SHP77 treated with DMSO at 0.1 percent for 48 hours (cell line): ENCODE data around the gene RFX1.

ENCODE experiments used
- DNase-seq: peaks from one replicate; lab custom pipeline; 2025; lab: John Stamatoyannopoulos, UW

The RFX1 gene

DNA sequence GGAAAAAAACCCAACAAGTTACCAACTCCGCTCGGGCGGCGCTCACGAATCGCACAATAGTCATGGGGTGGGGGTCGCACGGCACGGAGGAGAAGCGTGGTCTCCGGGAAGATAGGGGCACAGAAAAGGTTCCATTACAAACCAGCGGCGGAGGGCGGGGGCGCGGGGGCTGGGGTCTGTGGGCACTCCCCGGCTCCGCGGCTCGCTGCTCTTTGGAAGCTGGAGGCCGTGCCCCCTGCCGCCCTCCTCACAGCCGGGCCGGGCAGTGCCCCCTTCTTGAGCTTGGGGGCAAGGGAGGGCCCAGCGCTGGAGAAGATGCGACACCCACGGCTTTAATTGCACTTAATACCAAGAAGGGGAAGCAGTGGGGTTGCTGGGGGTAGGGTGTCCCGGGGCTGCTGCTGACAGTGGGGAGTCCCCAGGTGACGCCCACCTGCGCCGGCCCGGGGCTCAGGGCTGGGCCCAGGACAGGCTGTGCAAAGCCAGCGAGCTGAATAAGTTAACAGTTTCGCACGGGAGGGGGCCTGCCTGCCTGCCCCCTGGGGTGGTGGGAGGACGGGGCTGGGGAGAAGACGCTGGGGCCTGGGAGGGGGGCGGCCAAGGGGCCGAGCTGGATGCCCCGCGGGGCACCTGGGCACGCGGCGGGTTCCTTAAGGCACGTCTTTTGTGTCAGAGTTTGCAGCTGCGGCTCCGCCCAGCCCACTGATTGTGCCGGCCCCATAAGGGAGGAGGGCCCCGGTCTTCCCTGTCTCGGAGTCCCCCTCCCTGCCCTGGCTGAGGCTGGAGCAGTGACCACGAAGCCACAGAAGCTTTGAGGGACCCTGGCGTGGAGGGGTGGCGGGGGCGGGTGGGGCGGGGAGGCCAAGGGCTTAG lies 44.1 kb downstream of the RFX1 start:
- DNase-seq: no peak

- DNase-seq: no peak
Observed at GRCh38 chr19:13960863-13961784, 45.0 kb downstream of the RFX1 start.

- DNase-seq: no peak
Observed at GRCh38 chr19:13959962-13960862, 45.9 kb downstream of the RFX1 start.

DNA sequence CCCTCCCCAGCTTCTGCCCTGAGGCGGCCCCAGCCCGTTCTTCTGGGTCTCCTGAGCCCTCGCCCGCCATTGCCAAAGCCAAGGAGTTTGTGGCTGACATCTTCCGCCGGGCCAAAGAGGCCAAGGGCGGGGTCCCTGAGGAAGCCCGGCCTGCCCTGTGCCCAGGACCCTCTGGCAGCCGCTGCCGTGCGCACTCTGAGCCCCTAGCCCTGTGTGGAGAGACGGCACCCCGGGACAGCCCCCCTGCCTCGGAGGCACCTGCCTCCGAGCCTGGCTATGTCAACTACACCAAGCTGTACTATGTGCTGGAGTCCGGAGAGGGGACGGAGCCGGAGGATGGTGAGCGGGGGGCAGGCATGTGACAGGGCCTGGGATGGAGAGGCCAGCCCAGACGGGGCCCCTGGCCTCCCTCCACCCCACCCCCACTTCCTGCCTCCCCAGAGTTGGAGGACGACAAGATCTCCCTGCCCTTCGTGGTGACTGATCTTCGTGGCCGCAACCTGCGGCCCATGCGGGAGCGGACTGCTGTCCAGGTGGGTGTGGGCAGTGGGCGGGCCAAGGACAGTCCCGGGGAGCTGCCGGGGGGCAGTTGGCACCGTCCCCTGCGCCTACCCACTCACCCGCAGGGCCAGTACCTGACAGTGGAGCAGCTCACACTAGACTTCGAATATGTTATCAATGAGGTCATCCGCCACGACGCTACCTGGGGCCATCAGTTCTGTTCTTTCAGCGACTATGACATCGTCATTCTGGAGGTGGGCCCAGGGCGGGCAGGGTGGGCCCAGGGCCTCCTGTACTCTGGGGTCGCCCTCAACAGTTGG lies 46.8 kb downstream of the RFX1 start:
- no peak for DNase-seq

GRCh38 chr19:13958043-13958442 lies 48.1 kb downstream of the RFX1 start:
- DNase-seq: no peak

DNA sequence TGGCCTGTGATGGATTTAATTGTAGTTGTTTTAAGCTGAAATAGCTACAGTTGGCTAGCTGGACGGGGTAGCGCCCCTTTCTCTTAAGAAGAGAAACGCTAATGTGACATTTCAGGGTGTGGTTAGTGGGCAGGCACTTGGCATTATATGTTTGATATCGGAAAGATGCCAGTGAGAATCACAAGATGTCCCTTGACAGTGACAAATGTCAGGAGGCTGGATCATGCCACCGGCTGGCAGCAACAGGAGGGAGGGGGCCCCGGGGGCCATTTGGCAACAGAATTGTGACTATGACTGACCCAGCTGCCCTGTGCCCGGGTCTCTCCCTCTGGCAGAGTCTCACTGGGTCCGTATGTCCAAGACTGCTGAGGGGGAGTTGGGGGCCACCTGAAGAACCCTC lies 49.1 kb downstream of the RFX1 start:
- no peak for DNase-seq

GRCh38 chr19:13956365-13956744 lies 49.8 kb downstream of the RFX1 start:
- DNase-seq: no peak

DNA sequence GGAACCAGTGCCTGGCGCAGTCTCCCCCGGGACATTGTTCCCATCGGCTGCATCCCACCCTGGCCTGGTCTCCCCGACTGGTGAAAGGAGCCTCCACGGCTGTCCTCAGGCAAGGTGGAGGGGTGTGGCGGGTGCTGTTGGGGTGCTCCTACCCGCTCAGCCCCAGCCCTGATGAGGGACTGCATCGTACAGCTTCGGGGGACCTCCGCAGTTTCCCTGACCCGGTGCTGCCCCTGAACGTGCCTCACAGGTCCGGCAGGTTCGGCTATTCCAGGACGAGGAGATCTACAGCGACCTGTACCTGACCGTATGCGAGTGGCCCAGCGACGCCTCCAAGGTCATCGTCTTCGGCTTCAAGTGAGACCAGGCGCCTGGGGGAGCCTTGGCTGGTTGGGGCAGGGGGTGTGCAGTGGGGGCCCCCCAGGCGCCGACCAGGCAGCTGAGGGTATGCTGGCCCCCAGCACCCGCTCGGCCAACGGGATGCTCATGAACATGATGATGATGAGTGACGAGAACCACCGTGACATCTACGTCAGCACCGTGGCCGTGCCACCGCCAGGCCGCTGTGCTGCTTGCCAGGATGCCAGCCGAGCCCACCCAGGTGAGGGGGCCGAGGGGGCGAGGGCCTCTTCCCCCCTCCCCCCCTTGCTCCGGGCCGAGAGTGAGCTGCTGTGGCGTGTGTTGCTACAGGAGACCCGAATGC lies 50.3 kb downstream of the RFX1 start:
- DNase-seq: no peak

GRCh38 chr19:13954185-13954584 lies 51.9 kb downstream of the RFX1 start:
- no peak for DNase-seq

GRCh38 chr19:13952931-13953531 lies 53.1 kb downstream of the RFX1 start:
- no peak for DNase-seq

DNA sequence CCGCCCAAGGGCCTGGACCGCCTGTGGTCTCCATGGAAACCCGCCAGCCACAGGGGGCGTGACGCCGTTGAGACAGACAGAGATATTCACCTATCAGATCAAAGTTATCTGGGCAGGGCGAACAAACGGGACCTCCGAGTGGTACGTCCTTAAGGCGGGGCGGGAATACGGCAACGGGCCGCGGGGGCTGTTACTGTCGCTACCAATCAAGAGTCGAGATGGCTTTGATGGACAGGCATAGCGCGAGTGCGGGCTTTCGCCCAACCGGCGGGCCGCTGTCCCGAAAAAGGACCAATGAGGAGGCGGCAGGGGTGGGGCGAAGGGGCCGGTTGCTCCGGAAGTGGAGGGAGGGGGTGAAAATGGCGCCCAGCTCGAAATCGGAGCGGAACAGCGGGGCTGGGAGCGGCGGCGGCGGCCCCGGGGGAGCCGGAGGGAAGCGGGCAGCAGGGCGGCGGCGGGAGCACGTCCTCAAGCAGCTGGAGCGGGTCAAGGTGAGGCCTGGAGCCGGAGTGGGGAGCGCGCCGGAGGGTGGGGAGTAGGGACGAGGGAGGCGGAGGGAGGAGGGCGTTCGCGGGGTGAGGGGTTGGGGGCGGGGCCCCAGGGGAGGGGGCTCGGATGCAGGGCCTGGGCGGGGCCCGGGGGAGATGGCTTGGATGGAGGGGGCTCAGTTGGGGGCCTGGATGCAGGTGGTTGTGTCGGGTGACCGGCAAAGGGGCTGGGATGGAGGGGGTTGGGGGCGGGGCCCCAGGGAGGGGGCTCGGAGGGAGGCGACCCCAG lies 53.8 kb downstream of the RFX1 start, which contains the start of gene DCAF15:
DCAF15 (plus strand) TSS at position 356 of the 777 bp plus-strand sequence; CDS start at position 360, 4 bp downstream.
- DNase-seq: peak; percentile 97

DNA sequence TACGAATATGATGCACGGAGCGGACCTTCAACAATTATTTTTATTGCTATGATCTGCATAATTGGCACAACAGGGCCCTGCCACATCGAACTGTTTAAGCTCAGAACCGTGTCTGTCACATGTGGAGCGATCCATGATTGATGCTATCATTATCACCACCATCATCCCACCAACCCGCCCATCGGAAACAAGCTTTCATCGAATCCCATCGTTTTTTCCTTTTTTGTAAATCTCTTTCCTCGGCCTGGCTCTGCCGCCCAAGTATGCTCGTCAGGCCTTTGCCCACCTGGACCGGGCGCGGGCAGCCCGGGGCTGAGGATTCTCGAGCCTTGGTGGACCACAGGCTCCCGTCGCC lies 54.3 kb downstream of the RFX1 start:
- peak; percentile 63 for DNase-seq

- DNase-seq: no peak
Observed at GRCh38 chr19:13951043-13951442, 55.1 kb downstream of the RFX1 start.

- DNase-seq: no peak
Observed at GRCh38 chr19:13946414-13946813, 59.7 kb downstream of the RFX1 start.

DNA sequence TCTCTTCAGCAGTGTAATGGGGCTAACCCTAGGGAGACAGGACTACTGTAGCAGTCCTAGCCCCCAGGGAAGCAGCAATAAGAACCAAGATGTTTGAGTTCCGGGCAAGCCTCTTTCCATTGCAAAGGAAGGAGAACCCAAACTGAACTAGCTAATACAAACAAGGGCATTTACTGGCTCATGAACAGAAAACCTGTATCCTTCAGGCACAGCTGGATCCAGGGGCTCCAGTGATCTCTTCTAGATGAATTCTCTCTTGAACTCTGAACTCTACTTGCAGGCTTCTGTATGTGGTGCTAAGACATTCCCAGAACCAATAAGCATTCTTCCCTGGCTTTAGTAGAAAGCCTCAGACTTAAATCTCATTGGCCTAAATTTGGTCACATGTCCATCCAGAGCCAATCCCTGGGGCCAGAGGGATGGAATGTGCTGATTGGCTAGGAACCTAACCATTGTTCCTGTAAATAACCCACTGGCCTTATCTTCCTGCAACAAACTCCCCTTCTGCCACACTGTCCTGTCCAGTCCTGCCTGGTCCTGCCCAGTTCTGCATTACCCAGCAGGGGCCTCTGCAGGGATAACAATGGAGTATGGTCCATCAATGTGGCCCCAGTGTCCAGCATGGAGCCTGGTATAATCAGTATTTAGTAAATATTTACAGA lies 64.0 kb downstream of the RFX1 start:
- no peak for DNase-seq

- DNase-seq: no peak
Observed at GRCh38 chr19:13938301-13939064, 67.6 kb downstream of the RFX1 start, which contains the start of gene PODNL1. Gene PODNL1, minus strand, starts transcription at chr19:13938417. Its CDS starts 236 bp downstream, at chr19:13938181.

DNA sequence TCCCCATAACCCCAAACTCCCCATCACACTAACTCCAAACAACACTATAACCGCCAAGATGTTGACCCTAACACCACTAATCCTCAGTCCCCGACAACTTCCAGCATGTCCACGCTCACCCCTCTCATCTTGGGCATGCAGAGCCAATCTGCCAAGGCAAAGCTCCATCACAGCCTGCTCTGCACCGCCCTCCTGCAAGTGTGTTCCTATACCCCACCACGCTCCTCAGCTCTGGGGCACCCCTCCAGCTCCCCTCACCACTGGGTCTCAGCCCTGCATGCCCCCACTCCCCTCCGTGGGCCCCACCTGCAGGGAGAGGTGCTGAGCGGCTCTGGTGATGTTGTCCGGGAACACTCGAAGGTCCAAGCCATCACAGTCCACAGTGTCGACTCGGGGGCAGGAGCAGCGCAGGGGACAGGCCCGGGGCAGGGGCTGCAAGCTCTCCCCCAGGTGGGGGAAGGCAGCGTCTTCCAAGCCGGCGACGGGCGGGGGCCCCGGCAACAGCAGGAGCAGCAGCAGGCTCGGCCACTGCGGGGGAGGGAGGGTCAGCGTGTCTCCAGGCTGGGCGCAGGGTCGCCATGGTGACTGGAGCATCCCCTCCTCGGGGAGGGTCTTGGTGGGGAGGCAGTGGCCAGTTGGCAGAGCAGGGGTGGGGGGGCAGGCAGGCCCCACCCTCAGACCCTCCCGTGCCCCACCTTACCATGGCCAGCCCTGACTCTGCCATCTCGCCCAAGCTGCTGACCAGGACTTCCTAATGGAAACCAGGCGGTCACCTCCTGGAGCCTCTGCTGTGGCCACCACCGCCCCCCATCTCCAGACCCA lies 68.4 kb downstream of the RFX1 start:
- no peak for DNase-seq
